SK-N-SH (cell line): Measurements from ENCODE around the gene VPS51. TPM values are rescaled to one million over a fixed set of nuclear protein-coding genes. Genes with fewer than 3 reads are reported as not detected.

ENCODE experiments used
- CTCF ChIA-PET: fragments of 300-600, 350-600 bp; formaldehyde crosslinking; extraction: SDS; loops from one replicate; lab custom pipeline; 2021; lab: Yijun Ruan, JAX
- POLR2A ChIA-PET: fragments of 350-600 bp; sonication (Branson Sonifier 250); formaldehyde crosslinking; extraction: SDS; loops from one replicate; lab custom pipeline; 2020; ENCODE audit warnings: antibody characterized with exemption, inconsistent platforms; lab: Yijun Ruan, JAX
- DNase-seq: peaks from one replicate; pipeline ENCODE4 v3.0.0; 2012
- H2AFZ ChIP-seq: fragments of 200-600 bp; sonication (generic); 2 replicates; pipeline ENCODE4 v1.8.1; 2016; ENCODE audit warnings: antibody characterized with exemption, mild to moderate bottlenecking, low read depth
- H3F3A ChIP-seq: fragments of 200-600 bp; sonication (generic); replicated peaks from 2 replicates; pipeline ENCODE3; 2016; ENCODE audit warnings: antibody characterized with exemption, mild to moderate bottlenecking; ENCODE audit not compliant: insufficient read depth
- H3K27ac ChIP-seq, 2 experiments: fragments of 200-500 bp in 1 of 2; fragments of 200-600 bp in 1 of 2; sonication (Bioruptor generic) in 1 of 2; sonication (generic), shearing (Covaris generic) in 1 of 2; 2 replicates each; pipeline versions ENCODE4 v1.5.1 to v1.6.1; 2014 to 2016; ENCODE audit warnings: low read depth in 2 of 2, inconsistent platforms in 1 of 2, low read length in 1 of 2, mild to moderate bottlenecking in 1 of 2, mixed read lengths in 1 of 2
- H3K27me3 ChIP-seq: fragments of 200-600 bp; sonication (generic), shearing (Covaris generic); 2 replicates; pipeline ENCODE4 v1.6.1; 2016; ENCODE audit warnings: mixed run types; ENCODE audit not compliant: insufficient read depth
- H3K36me3 ChIP-seq, 2 experiments: fragments of 200-500 bp in 1 of 2; fragments of 200-600 bp in 1 of 2; sonication (Bioruptor generic) in 1 of 2; sonication (generic) in 1 of 2; replicated peaks in 1 of 2; 2 replicates each; pipeline versions ENCODE3 to v1.5.1; 2014 to 2016; ENCODE audit warnings: low read length in 1 of 2, mild to moderate bottlenecking in 1 of 2; ENCODE audit not compliant: insufficient read depth in 2 of 2, control insufficient read depth in 1 of 2
- H3K4me1 ChIP-seq, 2 experiments: fragments of 200-500 bp in 1 of 2; fragments of 200-600 bp in 1 of 2; sonication (Bioruptor generic) in 1 of 2; sonication (generic), shearing (Covaris generic) in 1 of 2; 2 replicates each; pipeline versions ENCODE4 v1.5.1 to v1.6.1; 2014 to 2016; ENCODE audit warnings: low read depth in 1 of 2, low read length in 1 of 2, mixed run types in 1 of 2; ENCODE audit not compliant: insufficient read depth in 2 of 2, control insufficient read depth in 1 of 2
- H3K4me2 ChIP-seq: fragments of 200-600 bp; sonication (generic), shearing (Covaris generic); 2 replicates; pipeline ENCODE4 v1.6.1; 2017; ENCODE audit warnings: mixed run types
- H3K4me3 ChIP-seq, 2 experiments: fragments of 200-500 bp in 1 of 2; fragments of 200-600 bp in 1 of 2; sonication (Bioruptor generic) in 1 of 2; sonication (generic), shearing (Covaris generic) in 1 of 2; 2 replicates each; pipeline versions ENCODE4 v1.5.1 to v1.8.1; 2014 to 2016; ENCODE audit warnings: low read depth in 2 of 2, inconsistent platforms in 1 of 2, low read length in 1 of 2, mild to moderate bottlenecking in 1 of 2, mixed read lengths in 1 of 2, moderate library complexity in 1 of 2
- H3K79me2 ChIP-seq: fragments of 200-600 bp; sonication (generic); 2 replicates; pipeline ENCODE4 v1.8.1; 2017; ENCODE audit warnings: mild to moderate bottlenecking; ENCODE audit not compliant: insufficient read depth
- H3K9ac ChIP-seq: fragments of 200-600 bp; sonication (generic); 2 replicates; pipeline ENCODE4 v1.6.1; 2017; ENCODE audit warnings: mixed run types
- H3K9me2 ChIP-seq: fragments of 200-600 bp; sonication (generic); 2 replicates; pipeline ENCODE4 v1.6.1; 2017; ENCODE audit warnings: mixed run types
- H3K9me3 ChIP-seq: fragments of 200-600 bp; sonication (generic); 2 replicates; pipeline ENCODE4 v1.6.1; 2017; ENCODE audit warnings: mixed run types, mild to moderate bottlenecking, moderate library complexity
- H4K20me1 ChIP-seq: fragments of 200-600 bp; sonication (generic); 2 replicates; pipeline ENCODE4 v1.6.1; 2017; ENCODE audit warnings: mild to moderate bottlenecking, mixed run types; ENCODE audit not compliant: insufficient read depth
- CHD2 ChIP-seq: fragments of 150-350 bp; IDR thresholded peaks from 2 replicates; pipeline ENCODE4 v1.6.1; 2018; ENCODE audit warnings: low read length; ENCODE audit not compliant: partially characterized antibody
- EP300 ChIP-seq, 2 experiments: IDR thresholded peaks; 2 replicates each; pipeline versions ENCODE4 v1.4.0 to v1.6.1; 2012; ENCODE audit warnings: borderline replicate concordance in 1 of 2, low read depth in 1 of 2, low read length in 1 of 2
- EZH2phosphoT487 ChIP-seq: fragments of 200-600 bp; sonication (generic); IDR thresholded peaks from 2 replicates; pipeline ENCODE4 v1.6.1; 2017; ENCODE audit warnings: low read depth, mixed run types, mild to moderate bottlenecking, antibody characterized with exemption, moderate library complexity, borderline replicate concordance
- FOXJ3 ChIP-seq: sonication (generic); formaldehyde crosslinking; IDR thresholded peaks from 2 replicates; pipeline ENCODE4 v1.5.1; 2020; ENCODE audit warnings: mild to moderate bottlenecking, missing genetic modification reagents
- FOXM1 ChIP-seq: IDR thresholded peaks from 2 replicates; pipeline ENCODE4 v1.4.0; 2012; ENCODE audit warnings: low read depth, mild to moderate bottlenecking
- GATA2 ChIP-seq: sonication (generic); formaldehyde crosslinking; IDR thresholded peaks from 2 replicates; pipeline ENCODE4 v1.5.0; 2020; ENCODE audit warnings: mild to moderate bottlenecking, missing genetic modification reagents
- POLR2AphosphoS5 ChIP-seq: IDR thresholded peaks from 2 replicates; pipeline ENCODE4 v1.6.1; 2012; ENCODE audit warnings: low read depth, low read length
- RAD21 ChIP-seq: IDR thresholded peaks from 2 replicates; pipeline ENCODE4 v1.6.1; 2012; ENCODE audit warnings: mild to moderate bottlenecking, low read length
- SIN3A ChIP-seq: IDR thresholded peaks from 2 replicates; pipeline ENCODE4 v1.6.1; 2012; ENCODE audit warnings: low read depth, mild to moderate bottlenecking, low read length, moderate library complexity, borderline replicate concordance
- SMC3 ChIP-seq: IDR thresholded peaks from 2 replicates; pipeline ENCODE4 v1.6.1; 2012; ENCODE audit warnings: low read depth, low read length, improper control_type of control experiment
- TAF1 ChIP-seq: IDR thresholded peaks from 2 replicates; pipeline ENCODE4 v1.6.1; 2012; ENCODE audit warnings: low read depth, mild to moderate bottlenecking, low read length, moderate library complexity, borderline replicate concordance
- TCF12 ChIP-seq: IDR thresholded peaks from 2 replicates; pipeline ENCODE4 v1.4.0; 2012
- WGBS: methylation state at CpG from one replicate; pipeline ENCODE4 v1.1.6; 2017; ENCODE audit warnings: low lambda C conversion rate; 5-methylcytosine and 5-hydroxymethylcytosine counted together
- polyA plus RNA-seq, 3 experiments: library from polyadenylated mRNA; depleted of rRNA; stranded (reverse); fragments of >200 nt; gene quantifications; 2 replicates each; pipeline ENCODE4 v1.2.3, GENCODE V29; 2012
- TF ChIP-seq, protein P1 (sequence below): IDR thresholded peaks from 2 replicates; pipeline ENCODE4 v1.6.1; 2012; ENCODE audit warnings: mild to moderate bottlenecking, low read depth, low read length, moderate library complexity
- TF ChIP-seq, protein P2 (sequence below): IDR thresholded peaks from 2 replicates; pipeline ENCODE4 v1.4.0; 2012; ENCODE audit warnings: low read depth, borderline replicate concordance
- TF ChIP-seq, protein P3 (sequence below): IDR thresholded peaks from 2 replicates; pipeline ENCODE4 v1.4.0; 2012; ENCODE audit warnings: low read depth, borderline replicate concordance
- TF ChIP-seq, protein P4 (sequence below): IDR thresholded peaks from 2 replicates; pipeline ENCODE4 v1.4.0; 2012; ENCODE audit warnings: low read depth
- TF ChIP-seq, protein P5 (sequence below): fragments of 150-350 bp; IDR thresholded peaks from 2 replicates; pipeline ENCODE4 v1.6.1; 2016; ENCODE audit warnings: mild to moderate bottlenecking, low read depth, low read length
- TF ChIP-seq, protein P6 (sequence below): IDR thresholded peaks from 2 replicates; pipeline ENCODE4; 2012

The VPS51 gene
- polyA plus RNA-seq, 1 of the 3 experiments (the other 2 are of a cell fraction): 59.9 TPM

DNA sequence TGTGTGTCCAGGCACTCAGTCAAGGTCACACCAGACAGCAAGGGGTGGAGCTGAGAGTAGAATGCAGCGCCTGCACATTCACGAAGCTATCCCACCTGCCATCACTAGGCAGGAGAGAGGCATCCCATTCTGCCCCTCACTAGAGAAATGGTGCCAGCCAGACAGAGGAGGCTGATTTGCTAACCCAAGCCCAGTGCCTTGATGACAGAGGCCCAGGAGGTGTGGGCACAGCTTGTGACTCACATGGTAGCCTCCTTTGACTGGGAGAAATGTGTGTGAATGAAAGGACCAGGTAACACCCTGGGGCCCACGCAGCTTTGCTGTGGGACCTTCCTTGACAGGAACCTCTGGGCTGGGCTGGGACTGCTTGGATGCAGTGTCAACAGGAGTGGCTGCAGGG lies 32.5 kb upstream of the VPS51 start (continued):
- TF ChIP-seq, protein P1, sequence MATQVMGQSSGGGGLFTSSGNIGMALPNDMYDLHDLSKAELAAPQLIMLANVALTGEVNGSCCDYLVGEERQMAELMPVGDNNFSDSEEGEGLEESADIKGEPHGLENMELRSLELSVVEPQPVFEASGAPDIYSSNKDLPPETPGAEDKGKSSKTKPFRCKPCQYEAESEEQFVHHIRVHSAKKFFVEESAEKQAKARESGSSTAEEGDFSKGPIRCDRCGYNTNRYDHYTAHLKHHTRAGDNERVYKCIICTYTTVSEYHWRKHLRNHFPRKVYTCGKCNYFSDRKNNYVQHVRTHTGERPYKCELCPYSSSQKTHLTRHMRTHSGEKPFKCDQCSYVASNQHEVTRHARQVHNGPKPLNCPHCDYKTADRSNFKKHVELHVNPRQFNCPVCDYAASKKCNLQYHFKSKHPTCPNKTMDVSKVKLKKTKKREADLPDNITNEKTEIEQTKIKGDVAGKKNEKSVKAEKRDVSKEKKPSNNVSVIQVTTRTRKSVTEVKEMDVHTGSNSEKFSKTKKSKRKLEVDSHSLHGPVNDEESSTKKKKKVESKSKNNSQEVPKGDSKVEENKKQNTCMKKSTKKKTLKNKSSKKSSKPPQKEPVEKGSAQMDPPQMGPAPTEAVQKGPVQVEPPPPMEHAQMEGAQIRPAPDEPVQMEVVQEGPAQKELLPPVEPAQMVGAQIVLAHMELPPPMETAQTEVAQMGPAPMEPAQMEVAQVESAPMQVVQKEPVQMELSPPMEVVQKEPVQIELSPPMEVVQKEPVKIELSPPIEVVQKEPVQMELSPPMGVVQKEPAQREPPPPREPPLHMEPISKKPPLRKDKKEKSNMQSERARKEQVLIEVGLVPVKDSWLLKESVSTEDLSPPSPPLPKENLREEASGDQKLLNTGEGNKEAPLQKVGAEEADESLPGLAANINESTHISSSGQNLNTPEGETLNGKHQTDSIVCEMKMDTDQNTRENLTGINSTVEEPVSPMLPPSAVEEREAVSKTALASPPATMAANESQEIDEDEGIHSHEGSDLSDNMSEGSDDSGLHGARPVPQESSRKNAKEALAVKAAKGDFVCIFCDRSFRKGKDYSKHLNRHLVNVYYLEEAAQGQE: no peak
- no peak for TF ChIP-seq GATA2 (CRISPR knock-in tag)
- TF ChIP-seq, protein P2, sequence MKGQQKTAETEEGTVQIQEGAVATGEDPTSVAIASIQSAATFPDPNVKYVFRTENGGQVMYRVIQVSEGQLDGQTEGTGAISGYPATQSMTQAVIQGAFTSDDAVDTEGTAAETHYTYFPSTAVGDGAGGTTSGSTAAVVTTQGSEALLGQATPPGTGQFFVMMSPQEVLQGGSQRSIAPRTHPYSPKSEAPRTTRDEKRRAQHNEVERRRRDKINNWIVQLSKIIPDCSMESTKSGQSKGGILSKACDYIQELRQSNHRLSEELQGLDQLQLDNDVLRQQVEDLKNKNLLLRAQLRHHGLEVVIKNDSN: no peak
- TF ChIP-seq, all 33 proteins: peak for 0

DNA sequence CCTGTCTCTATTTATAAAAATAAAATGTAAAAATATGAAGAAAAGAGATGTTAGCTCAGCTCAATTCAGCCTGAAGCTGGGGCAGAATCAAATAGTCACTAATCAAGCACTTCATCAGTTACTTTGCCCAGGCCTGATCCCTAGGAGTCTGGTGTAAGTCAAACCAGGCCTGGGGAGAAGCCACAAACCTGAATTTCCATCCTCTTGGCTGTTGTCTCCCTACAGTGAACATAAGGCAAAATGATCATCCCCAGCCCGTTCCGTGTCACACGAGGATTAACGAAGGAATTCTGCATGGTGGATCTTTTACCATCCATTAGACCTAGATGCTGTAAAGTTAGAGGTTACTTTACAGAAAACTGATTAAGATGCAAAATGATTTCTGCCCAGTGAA lies 31.2 kb upstream of the VPS51 start:
- Histone ChIP-seq H3F3A (no peaks in the 10 kb centered on the region), H3K4me1 (no peaks in the 10 kb centered on the region; a peak in 1 of 4 replicates), H3K27ac (no peak overlapping the region), H3K36me3 (no peaks in the 10 kb centered on the region), H3K9me3 (no peaks in the 10 kb centered on the region), H3K9ac (no peak overlapping the region), H3K4me3 (no peak overlapping the region), H4K20me1 (no peaks in the 10 kb centered on the region), H2AFZ (no peak overlapping the region), H3K4me2 (no peak overlapping the region), H3K79me2 (no peaks in the 10 kb centered on the region), H3K27me3 (no peaks in the 10 kb centered on the region), H3K9me2 (no peaks in the 10 kb centered on the region)
- ChIA-PET POLR2A (no interaction called here), CTCF (interaction anchor here (1.7 to 1.8 kb wide), 2 partner anchors 23 to 50 kb away, joined by 4 to 9 read pairs; partner anchors contain the start of genes ARL2 and SAC3D1)
- WGBS: 94% methylated on average over 4 of the region's 4 CpGs
- DNase-seq: no peak
- no peak for TF ChIP-seq SMC3
- no peak for TF ChIP-seq TAF1
- no peak for TF ChIP-seq POLR2AphosphoS5
- TF ChIP-seq, protein P3, sequence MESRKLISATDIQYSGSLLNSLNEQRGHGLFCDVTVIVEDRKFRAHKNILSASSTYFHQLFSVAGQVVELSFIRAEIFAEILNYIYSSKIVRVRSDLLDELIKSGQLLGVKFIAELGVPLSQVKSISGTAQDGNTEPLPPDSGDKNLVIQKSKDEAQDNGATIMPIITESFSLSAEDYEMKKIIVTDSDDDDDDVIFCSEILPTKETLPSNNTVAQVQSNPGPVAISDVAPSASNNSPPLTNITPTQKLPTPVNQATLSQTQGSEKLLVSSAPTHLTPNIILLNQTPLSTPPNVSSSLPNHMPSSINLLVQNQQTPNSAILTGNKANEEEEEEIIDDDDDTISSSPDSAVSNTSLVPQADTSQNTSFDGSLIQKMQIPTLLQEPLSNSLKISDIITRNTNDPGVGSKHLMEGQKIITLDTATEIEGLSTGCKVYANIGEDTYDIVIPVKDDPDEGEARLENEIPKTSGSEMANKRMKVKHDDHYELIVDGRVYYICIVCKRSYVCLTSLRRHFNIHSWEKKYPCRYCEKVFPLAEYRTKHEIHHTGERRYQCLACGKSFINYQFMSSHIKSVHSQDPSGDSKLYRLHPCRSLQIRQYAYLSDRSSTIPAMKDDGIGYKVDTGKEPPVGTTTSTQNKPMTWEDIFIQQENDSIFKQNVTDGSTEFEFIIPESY: no peak
- TF ChIP-seq TCF12: no peak
- no peak for TF ChIP-seq EZH2phosphoT487
- no peak for TF ChIP-seq FOXJ3
- TF ChIP-seq CHD2: no peak
- no peak for TF ChIP-seq RAD21
- no peak for TF ChIP-seq GATA2 (CRISPR knock-in tag)
- TF ChIP-seq, protein P4, sequence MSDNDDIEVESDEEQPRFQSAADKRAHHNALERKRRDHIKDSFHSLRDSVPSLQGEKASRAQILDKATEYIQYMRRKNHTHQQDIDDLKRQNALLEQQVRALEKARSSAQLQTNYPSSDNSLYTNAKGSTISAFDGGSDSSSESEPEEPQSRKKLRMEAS: no peak
- no peak for TF ChIP-seq EP300 (IDR thresholded peaks at IDR 0.05; ENCODE audit: borderline replicate concordance in 1 of 2, low read depth in 1 of 2, low read length in 1 of 2)
- no peak for TF ChIP-seq FOXM1
- TF ChIP-seq, protein P5, sequence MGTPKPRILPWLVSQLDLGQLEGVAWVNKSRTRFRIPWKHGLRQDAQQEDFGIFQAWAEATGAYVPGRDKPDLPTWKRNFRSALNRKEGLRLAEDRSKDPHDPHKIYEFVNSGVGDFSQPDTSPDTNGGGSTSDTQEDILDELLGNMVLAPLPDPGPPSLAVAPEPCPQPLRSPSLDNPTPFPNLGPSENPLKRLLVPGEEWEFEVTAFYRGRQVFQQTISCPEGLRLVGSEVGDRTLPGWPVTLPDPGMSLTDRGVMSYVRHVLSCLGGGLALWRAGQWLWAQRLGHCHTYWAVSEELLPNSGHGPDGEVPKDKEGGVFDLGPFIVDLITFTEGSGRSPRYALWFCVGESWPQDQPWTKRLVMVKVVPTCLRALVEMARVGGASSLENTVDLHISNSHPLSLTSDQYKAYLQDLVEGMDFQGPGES: no peak
- TF ChIP-seq, protein P1: no peak
- TF ChIP-seq, protein P6, sequence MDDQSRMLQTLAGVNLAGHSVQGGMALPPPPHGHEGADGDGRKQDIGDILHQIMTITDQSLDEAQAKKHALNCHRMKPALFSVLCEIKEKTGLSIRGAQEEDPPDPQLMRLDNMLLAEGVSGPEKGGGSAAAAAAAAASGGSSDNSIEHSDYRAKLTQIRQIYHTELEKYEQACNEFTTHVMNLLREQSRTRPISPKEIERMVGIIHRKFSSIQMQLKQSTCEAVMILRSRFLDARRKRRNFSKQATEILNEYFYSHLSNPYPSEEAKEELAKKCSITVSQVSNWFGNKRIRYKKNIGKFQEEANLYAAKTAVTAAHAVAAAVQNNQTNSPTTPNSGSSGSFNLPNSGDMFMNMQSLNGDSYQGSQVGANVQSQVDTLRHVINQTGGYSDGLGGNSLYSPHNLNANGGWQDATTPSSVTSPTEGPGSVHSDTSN: no peak
- TF ChIP-seq SIN3A: no peak
